Ectodermal cell (in vitro differentiated cells): ENCODE data around the gene ARHGDIB.

Experiments
- H3K27ac ChIP-seq: 2 replicates; pipeline ENCODE4 v1.7.0; 2013; ENCODE audit warnings: mild to moderate bottlenecking, low read depth, low read length; ENCODE audit not compliant: insufficient read depth, poor library complexity, severe bottlenecking
- H3K27me3 ChIP-seq: 2 replicates; pipeline ENCODE4 v1.7.0; 2013; ENCODE audit warnings: mild to moderate bottlenecking, low read length; ENCODE audit not compliant: insufficient read depth, control insufficient read depth, poor library complexity, severe bottlenecking
- H3K36me3 ChIP-seq: one replicate; pipeline ENCODE4 v1.7.0; 2013; ENCODE audit warnings: low read length; ENCODE audit not compliant: control insufficient read depth, insufficient read depth
- H3K4me1 ChIP-seq: one replicate; pipeline ENCODE4 v1.7.0; 2013; ENCODE audit warnings: low read length; ENCODE audit not compliant: control insufficient read depth, insufficient read depth
- H3K4me3 ChIP-seq: 2 replicates; pipeline ENCODE4 v1.7.0; 2013; ENCODE audit warnings: low read depth, low read length, control low read depth; ENCODE audit not compliant: insufficient read depth
- H3K9me3 ChIP-seq: 2 replicates; pipeline ENCODE4 v1.7.0; 2013; ENCODE audit warnings: mild to moderate bottlenecking, low read length, moderate library complexity; ENCODE audit not compliant: control insufficient read depth
- WGBS, 2 experiments: methylation state at CpG; one replicate each; pipeline ENCODE4 v1.1.7; 2013; ENCODE audit warnings: missing lambda C conversion rate in 2 of 2; 5-methylcytosine and 5-hydroxymethylcytosine counted together

Gene ARHGDIB

GRCh38 chr12:14965221-14965620, 3.8 kb upstream of the ARHGDIB start:
- H3K9me3 ChIP-seq: no peaks in the 10 kb centered on the region
- H3K27me3 ChIP-seq: no peaks in the 10 kb centered on the region
- H3K36me3 ChIP-seq: no peaks in the 10 kb centered on the region
- no peaks in the 10 kb centered on the region for H3K4me1 ChIP-seq
- no peak overlapping the region for H3K27ac ChIP-seq
- H3K4me3 ChIP-seq: no peak overlapping the region
- 87 to 93% methylated on average over 2 of the region's 2 CpGs for WGBS, 2 experiments

GRCh38 chr12:14964406-14964805, 3.0 kb upstream of the ARHGDIB start:
- no peak overlapping the region for H3K27ac ChIP-seq
- H3K4me1 ChIP-seq: no peaks in the 10 kb centered on the region
- 46 to 47% methylated on average over 2 of the region's 2 CpGs for WGBS, 2 experiments
- no peaks in the 10 kb centered on the region for H3K9me3 ChIP-seq
- no peaks in the 10 kb centered on the region for H3K27me3 ChIP-seq
- no peak overlapping the region for H3K4me3 ChIP-seq
- no peaks in the 10 kb centered on the region for H3K36me3 ChIP-seq

GRCh38 chr12:14963520-14963919, 2.1 kb upstream of the ARHGDIB start:
- Histone ChIP-seq H3K4me3 (no peak overlapping the region), H3K27me3 (no peaks in the 10 kb centered on the region), H3K9me3 (no peaks in the 10 kb centered on the region), H3K27ac (no peak overlapping the region), H3K4me1 (no peaks in the 10 kb centered on the region), H3K36me3 (no peaks in the 10 kb centered on the region)
- 95 to 96% methylated on average over 7 of the region's 7 CpGs for WGBS, 2 experiments

- H3K9me3 ChIP-seq: no peaks in the 10 kb centered on the region
- 83 to 99% methylated on average over 1 to 3 of the region's 3 CpGs for WGBS, 2 experiments
- H3K4me3 ChIP-seq: no peak overlapping the region
- no peak overlapping the region for H3K27ac ChIP-seq
- H3K36me3 ChIP-seq: no peaks in the 10 kb centered on the region
- no peaks in the 10 kb centered on the region for H3K27me3 ChIP-seq
- no peaks in the 10 kb centered on the region for H3K4me1 ChIP-seq
These were observed 1.4 kb upstream of the ARHGDIB start for GRCh38 chr12:14962797-14963196.

- Histone ChIP-seq H3K4me1 (no peaks in the 10 kb centered on the region), H3K27ac (no peak overlapping the region), H3K9me3 (no peaks in the 10 kb centered on the region), H3K27me3 (no peaks in the 10 kb centered on the region), H3K36me3 (no peaks in the 10 kb centered on the region), H3K4me3 (no peak overlapping the region)
- WGBS, 2 experiments: 92 to 93% methylated on average over 2 of the region's 3 CpGs
These were observed 745 bp upstream of the ARHGDIB start for GRCh38 chr12:14962153-14962539.

- no peaks in the 10 kb centered on the region for H3K27me3 ChIP-seq
- H3K4me3 ChIP-seq: no peak overlapping the region
- H3K27ac ChIP-seq: no peak overlapping the region
- WGBS, 2 experiments: 83 to 87% methylated on average over 13 of the region's 13 CpGs
- no peaks in the 10 kb centered on the region for H3K9me3 ChIP-seq
- no peaks in the 10 kb centered on the region for H3K4me1 ChIP-seq
- no peaks in the 10 kb centered on the region for H3K36me3 ChIP-seq
These were observed 594 bp downstream of the ARHGDIB start for GRCh38 chr12:14960548-14961465.

GRCh38 chr12:14959916-14960496, 1.4 kb downstream of the ARHGDIB start:
- H3K27ac ChIP-seq: no peak overlapping the region
- no peaks in the 10 kb centered on the region for H3K4me1 ChIP-seq
- 92 to 96% methylated on average over 4 of the region's 4 CpGs for WGBS, 2 experiments
- no peaks in the 10 kb centered on the region for H3K9me3 ChIP-seq
- no peaks in the 10 kb centered on the region for H3K27me3 ChIP-seq
- no peak overlapping the region for H3K4me3 ChIP-seq
- H3K36me3 ChIP-seq: no peaks in the 10 kb centered on the region

- WGBS, 2 experiments: 83 to 91% methylated on average over 3 of the region's 3 CpGs
These were observed 1.9 kb downstream of the ARHGDIB start for GRCh38 chr12:14959463-14959862.

GRCh38 chr12:14959126-14959440, 2.3 kb downstream of the ARHGDIB start:
- Histone ChIP-seq H3K27me3 (no peaks in the 10 kb centered on the region), H3K4me1 (no peaks in the 10 kb centered on the region), H3K4me3 (no peak overlapping the region), H3K36me3 (no peaks in the 10 kb centered on the region), H3K27ac (no peak overlapping the region), H3K9me3 (no peaks in the 10 kb centered on the region)
- WGBS, 2 experiments: 95% methylated on average over 10 of the region's 10 CpGs

More at GRCh38 chr12:14959463-14959862, 1.9 kb downstream of the ARHGDIB start:
- no peaks in the 10 kb centered on the region for H3K9me3 ChIP-seq
- H3K27ac ChIP-seq: no peak overlapping the region
- H3K27me3 ChIP-seq: no peaks in the 10 kb centered on the region
- H3K4me3 ChIP-seq: no peak overlapping the region
- H3K4me1 ChIP-seq: no peaks in the 10 kb centered on the region
- H3K36me3 ChIP-seq: no peaks in the 10 kb centered on the region

GRCh38 chr12:14958361-14959125, 2.9 kb downstream of the ARHGDIB start:
- no peaks in the 10 kb centered on the region for H3K27me3 ChIP-seq
- no peaks in the 10 kb centered on the region for H3K36me3 ChIP-seq
- no peaks in the 10 kb centered on the region for H3K9me3 ChIP-seq
- no peak overlapping the region for H3K4me3 ChIP-seq
- H3K27ac ChIP-seq: no peak overlapping the region
- 90 to 92% methylated on average over 9 to 11 of the region's 11 CpGs for WGBS, 2 experiments
- no peaks in the 10 kb centered on the region for H3K4me1 ChIP-seq
